OCI-LY7 (cell line): ENCODE data around the gene SMTN. TPM values are rescaled to one million over a fixed set of nuclear protein-coding genes. Genes with fewer than 3 reads are reported as not detected.

Experiments used
- BruUV-seq: library from RNA; stranded (reverse); fragments of 400-500 nt; replicated peaks from 2 replicates; lab custom pipeline; 2021; lab: Mats Ljungman, UMichigan
- CTCF ChIA-PET: fragments of 300-600 bp; sonication (Branson Sonifier 250); formaldehyde crosslinking; loops from one replicate; lab custom pipeline; 2022; ENCODE audit warnings: antibody characterized with exemption; ENCODE audit not compliant: unreplicated experiment; lab: Charles Lee
- POLR2A ChIA-PET: fragments of 300-600 bp; sonication (Branson Sonifier 250); formaldehyde crosslinking; loops from one replicate; lab custom pipeline; 2022; ENCODE audit warnings: antibody characterized with exemption; lab: Charles Lee
- DNase-seq: peaks from one replicate; pipeline ENCODE4 v3.0.0-alpha.2; 2015; ENCODE audit warnings: low spot score
- H2AFZ ChIP-seq: fragments of 200-600 bp; sonication (generic), shearing (Covaris generic); 2 replicates; pipeline ENCODE4 v1.6.1; 2014; ENCODE audit warnings: mild to moderate bottlenecking, antibody characterized with exemption, low read length, moderate library complexity
- H3K27ac ChIP-seq: fragments of 200-600 bp; sonication (generic); 2 replicates; pipeline ENCODE4 v1.5.1; 2014; ENCODE audit warnings: mixed run types, low read depth, mild to moderate bottlenecking, moderate library complexity, low read length, inconsistent platforms; ENCODE audit not compliant: poor library complexity, severe bottlenecking
- H3K36me3 ChIP-seq: fragments of 200-600 bp; sonication (generic); 2 replicates; pipeline ENCODE4 v1.6.1; 2014; ENCODE audit warnings: mild to moderate bottlenecking, antibody characterized with exemption, low read length, moderate library complexity, mixed read lengths; ENCODE audit not compliant: insufficient read depth
- H3K4me1 ChIP-seq: fragments of 200-600 bp; sonication (generic); 2 replicates; pipeline ENCODE4 v1.5.1; 2014; ENCODE audit warnings: mild to moderate bottlenecking, low read length; ENCODE audit not compliant: insufficient read depth, poor library complexity, severe bottlenecking
- H3K4me2 ChIP-seq: fragments of 200-600 bp; sonication (generic); 2 replicates; pipeline ENCODE4 v1.6.1; 2014; ENCODE audit warnings: mild to moderate bottlenecking, low read length
- H3K4me3 ChIP-seq: fragments of 200-600 bp; sonication (generic); 2 replicates; pipeline ENCODE4 v1.5.1; 2014; ENCODE audit warnings: mild to moderate bottlenecking, low read depth, low read length; ENCODE audit not compliant: poor library complexity, severe bottlenecking
- H3K79me2 ChIP-seq: fragments of 200-600 bp; sonication (generic); 2 replicates; pipeline ENCODE4 v1.6.1; 2016; ENCODE audit warnings: low read depth, mild to moderate bottlenecking, low read length, moderate library complexity, mixed read lengths; ENCODE audit not compliant: insufficient read depth
- H3K9me2 ChIP-seq: fragments of 200-600 bp; sonication (generic); 2 replicates; pipeline ENCODE4 v1.6.1; 2016; ENCODE audit warnings: mild to moderate bottlenecking, low read length, mixed read lengths; ENCODE audit not compliant: insufficient read depth
- H3K9me3 ChIP-seq: fragments of 200-600 bp; sonication (generic); 2 replicates; pipeline ENCODE4 v1.6.1; 2014; ENCODE audit warnings: mild to moderate bottlenecking, mixed run types, low read length, mixed read lengths
- H4K20me1 ChIP-seq: fragments of 200-600 bp; sonication (generic); 2 replicates; pipeline ENCODE4 v1.6.1; 2014; ENCODE audit warnings: mild to moderate bottlenecking, antibody characterized with exemption, low read length, moderate library complexity, mixed read lengths; ENCODE audit not compliant: insufficient read depth
- CTCF ChIP-seq: fragments of 200-600 bp; sonication (generic); conservative IDR thresholded peaks from 2 replicates; pipeline ENCODE4 v1.5.1; 2014; ENCODE audit warnings: mild to moderate bottlenecking, antibody characterized with exemption, low read length, moderate library complexity, mixed read lengths
- EZH2phosphoT487 ChIP-seq: fragments of 200-600 bp; sonication (generic); IDR thresholded peaks from 2 replicates; pipeline ENCODE4 v1.6.1; 2018; ENCODE audit warnings: low read depth, borderline replicate concordance, mild to moderate bottlenecking, mixed run types, antibody characterized with exemption, low read length, moderate library complexity, mixed read lengths
- intact Hi-C: fragments of 100-400 bp; cut with micrococcal nuclease; formaldehyde crosslinking; loops from one replicate; pipeline ENCODE4 v1.10.0; 2022; ENCODE audit not compliant: unreplicated experiment
- total RNA-seq, 2 experiments: library from RNA; depleted of rRNA in 1 of 2; stranded (reverse); fragments of >200 nt in 1 of 2; shearing (Covaris generic) in 1 of 2; gene quantifications; 2 replicates each; pipeline ENCODE4 v1.2.3, GENCODE V29; 2014 to 2022

SMTN gene
- total RNA-seq, 2 experiments from 2014 or later = 16.9 to 35.4 TPM

- CTCF ChIA-PET = no interaction called here
- H3K4me3 ChIP-seq = no peak overlapping the region
- no peaks in the 10 kb centered on the region for H3K36me3 ChIP-seq
- peaks cover 12% of the 10 kb centered on the region for H3K9me3 ChIP-seq
- no TSS peak for BruUV-seq
- no peak overlapping the region for H3K4me2 ChIP-seq
- H3K27ac ChIP-seq = no peak overlapping the region
- no peaks in the 10 kb centered on the region for H3K4me1 ChIP-seq
- H2AFZ ChIP-seq = no peak overlapping the region
- TF ChIP-seq CTCF = no peak
- no peak for TF ChIP-seq EZH2phosphoT487
- no peaks in the 10 kb centered on the region for H3K9me2 ChIP-seq
- DNase-seq = no peak
- H4K20me1 ChIP-seq = no peaks in the 10 kb centered on the region
- no peaks in the 10 kb centered on the region for H3K79me2 ChIP-seq
- POLR2A ChIA-PET = interaction anchor here (0.7 kb wide), 1 partner anchor 182 kb away, joined by 3 read pairs; no protein-coding TSS in a partner anchor
- intact Hi-C loops = loop anchor here (5.0 kb wide), 3 partner anchors 41 to 386 kb away; partner anchors contain the start of gene SELENOM
These were observed 67.4 kb downstream of the SMTN start for GRCh38 chr22:31148488-31148887.

GRCh38 chr22:31148953-31149627 lies 68.0 kb downstream of the SMTN start:
- peak; percentile 61 for DNase-seq
- Histone ChIP-seq H3K79me2 (no peaks in the 10 kb centered on the region), H4K20me1 (no peaks in the 10 kb centered on the region), H2AFZ (no peak overlapping the region), H3K36me3 (no peaks in the 10 kb centered on the region), H3K9me3 (peaks cover 12% of the 10 kb centered on the region), H3K9me2 (no peaks in the 10 kb centered on the region), H3K4me1 (no peaks in the 10 kb centered on the region), H3K27ac (no peak overlapping the region), H3K4me3 (no peak overlapping the region), H3K4me2 (no peak overlapping the region)
- intact Hi-C loops = loop anchor here (1.0 to 5.0 kb wide), 4 partner anchors 42 to 387 kb away; partner anchors contain the start of gene SELENOM
- ChIA-PET POLR2A (interaction anchor here (0.6 kb wide), 1 partner anchor 41 kb away, joined by 4 read pairs; no protein-coding TSS in a partner anchor), CTCF (no interaction called here)
- no TSS peak for BruUV-seq
- TF ChIP-seq CTCF = peak; percentile 85
- no peak for TF ChIP-seq EZH2phosphoT487

GRCh38 chr22:31150615-31151014 lies 69.5 kb downstream of the SMTN start:
- Histone ChIP-seq H3K9me3 (peaks cover 12% of the 10 kb centered on the region), H3K4me1 (no peaks in the 10 kb centered on the region), H3K27ac (no peak overlapping the region), H4K20me1 (no peaks in the 10 kb centered on the region), H3K4me2 (no peak overlapping the region), H3K4me3 (no peak overlapping the region), H3K36me3 (no peaks in the 10 kb centered on the region), H3K79me2 (no peaks in the 10 kb centered on the region), H2AFZ (no peak overlapping the region), H3K9me2 (no peaks in the 10 kb centered on the region)
- no TSS peak for BruUV-seq
- CTCF ChIA-PET = no interaction called here
- intact Hi-C loops = no loop called here
- TF ChIP-seq CTCF (peak; percentile 64), EZH2phosphoT487 (no peak)
- POLR2A ChIA-PET = no interaction called here
- no peak for DNase-seq
